NOMO-1 treated with DMSO at 0.1 percent for 48 hours (cell line): ENCODE measurements around the gene MYO9A.

Source experiments
- DNase-seq: peaks from one replicate; lab custom pipeline; 2025; ENCODE audit not compliant: unreplicated experiment; lab: John Stamatoyannopoulos, UW

MYO9A gene

GRCh38 chr15:71962537-71962936 lies 155.4 kb downstream of the MYO9A start:
- no peak for DNase-seq

GRCh38 chr15:71957026-71957425 lies 160.9 kb downstream of the MYO9A start:
- DNase-seq, result no peak

GRCh38 chr15:71951134-71951533 lies 166.8 kb downstream of the MYO9A start:
- no peak for DNase-seq

- DNase-seq, result no peak
These were observed 172.9 kb downstream of the MYO9A start for GRCh38 chr15:71945012-71945411.

GRCh38 chr15:71943806-71944205 lies 174.1 kb downstream of the MYO9A start:
- DNase-seq, result no peak

GRCh38 chr15:71939981-71940588 lies 177.9 kb downstream of the MYO9A start:
- DNase-seq, result no peak

GRCh38 chr15:71937650-71938311 lies 180.2 kb downstream of the MYO9A start:
- DNase-seq, result no peak

- DNase-seq, result no peak
These were observed 183.5 kb downstream of the MYO9A start for GRCh38 chr15:71934446-71934845.

- DNase-seq, result no peak
These were observed 185.3 kb downstream of the MYO9A start for GRCh38 chr15:71932689-71933088.

- no peak for DNase-seq
These were observed 186.7 kb downstream of the MYO9A start for GRCh38 chr15:71931261-71931660.

GRCh38 chr15:71925145-71925544 lies 192.8 kb downstream of the MYO9A start:
- DNase-seq, result no peak

GRCh38 chr15:71921191-71921590 lies 196.8 kb downstream of the MYO9A start:
- no peak for DNase-seq

GRCh38 chr15:71920573-71920972 lies 197.4 kb downstream of the MYO9A start:
- DNase-seq, result no peak

- no peak for DNase-seq
These were observed 201.1 kb downstream of the MYO9A start for GRCh38 chr15:71916834-71917233.

GRCh38 chr15:71914092-71914491 lies 203.9 kb downstream of the MYO9A start:
- no peak for DNase-seq

GRCh38 chr15:71899674-71900073 lies 218.3 kb downstream of the MYO9A start:
- no peak for DNase-seq

- DNase-seq, result no peak
These were observed 224.3 kb downstream of the MYO9A start for GRCh38 chr15:71893691-71894090.

GRCh38 chr15:71892335-71892734 lies 225.6 kb downstream of the MYO9A start:
- DNase-seq, result no peak

GRCh38 chr15:71891026-71891425 lies 226.9 kb downstream of the MYO9A start:
- no peak for DNase-seq

GRCh38 chr15:71889947-71890346 lies 228.0 kb downstream of the MYO9A start:
- DNase-seq, result no peak

GRCh38 chr15:71889385-71889784 lies 228.6 kb downstream of the MYO9A start:
- DNase-seq, result no peak

- DNase-seq, result no peak
These were observed 229.2 kb downstream of the MYO9A start for GRCh38 chr15:71888797-71889196.

- DNase-seq, result no peak
These were observed 232.6 kb downstream of the MYO9A start for GRCh38 chr15:71885390-71885789.
